Liver (tissue), 9 donors: ENCODE results near the gene ABCB1. TPM values are rescaled to one million over a fixed set of nuclear protein-coding genes. Genes with fewer than 3 reads are reported as not detected.

Experiments
- DNase-seq: peaks from one replicate; pipeline ENCODE4 v3.0.0-alpha.2; 2017; ENCODE audit warnings: low spot score
- H3K27ac ChIP-seq, 2 donors: one replicate each; pipeline ENCODE4 v1.7.0; 2013; ENCODE audit warnings: inconsistent platforms in 2 of 2, low read length in 2 of 2, control low read depth in 1 of 2, low read depth in 1 of 2, mild to moderate bottlenecking in 1 of 2
- H3K27me3 ChIP-seq, 4 donors: one replicate each; pipeline versions ENCODE4 v1.6.1 to v1.7.0; 2013; ENCODE audit warnings: low read length in 3 of 4, inconsistent platforms in 1 of 4, mild to moderate bottlenecking in 1 of 4, moderate library complexity in 1 of 4; ENCODE audit not compliant: control insufficient read depth in 4 of 4, insufficient read depth in 4 of 4
- H3K36me3 ChIP-seq, 4 donors: one replicate each; pipeline versions ENCODE4 v1.6.1 to v1.7.0; 2013; ENCODE audit warnings: low read length in 3 of 4, mild to moderate bottlenecking in 3 of 4, low read depth in 1 of 4, moderate library complexity in 1 of 4; ENCODE audit not compliant: control insufficient read depth in 4 of 4, insufficient read depth in 3 of 4
- H3K4me1 ChIP-seq, 4 donors: one replicate each; pipeline versions ENCODE4 v1.6.1 to v1.7.0; 2013; ENCODE audit warnings: low read length in 3 of 4, mild to moderate bottlenecking in 3 of 4, moderate library complexity in 1 of 4; ENCODE audit not compliant: control insufficient read depth in 4 of 4, insufficient read depth in 4 of 4
- H3K4me3 ChIP-seq, 3 donors: one replicate each; pipeline versions ENCODE4 v1.6.1 to v1.7.0; 2013; ENCODE audit warnings: low read length in 3 of 3, control low read depth in 1 of 3, low read depth in 1 of 3, mild to moderate bottlenecking in 1 of 3
- H3K9ac ChIP-seq, 2 donors: one replicate each; pipeline ENCODE4 v1.7.0; 2013; ENCODE audit warnings: low read length in 2 of 2, mild to moderate bottlenecking in 2 of 2, moderate library complexity in 2 of 2, control low read depth in 1 of 2, low read depth in 1 of 2
- H3K9me3 ChIP-seq, 4 donors: one replicate each; pipeline versions ENCODE4 v1.6.1 to v1.7.0; 2013; ENCODE audit warnings: low read length in 3 of 4; ENCODE audit not compliant: control insufficient read depth in 4 of 4
- EGR1 ChIP-seq, 2 donors: IDR thresholded peaks; 2 replicates each; pipeline ENCODE4 v1.6.1; 2016 to 2018; ENCODE audit warnings: antibody characterized with exemption in 2 of 2, low read depth in 2 of 2
- FOXA1 ChIP-seq: IDR thresholded peaks from 2 replicates; pipeline ENCODE4 v1.6.1; 2016; ENCODE audit warnings: antibody characterized with exemption
- FOXA2 ChIP-seq: IDR thresholded peaks from 2 replicates; pipeline ENCODE4 v1.6.1; 2016; ENCODE audit warnings: antibody characterized with exemption
- GABPA ChIP-seq, 2 donors: IDR thresholded peaks in 1 of 2; conservative IDR thresholded peaks in 1 of 2; 2 replicates each; pipeline ENCODE4 v1.6.1; 2016; ENCODE audit warnings: antibody characterized with exemption in 2 of 2, mild to moderate bottlenecking in 1 of 2, moderate library complexity in 1 of 2
- HNF4A ChIP-seq, 2 donors: conservative IDR thresholded peaks; 2 replicates each; pipeline ENCODE4 v1.6.1; 2016; ENCODE audit warnings: antibody characterized with exemption in 2 of 2, mild to moderate bottlenecking in 2 of 2
- HNF4G ChIP-seq: IDR thresholded peaks from 2 replicates; pipeline ENCODE4 v1.6.1; 2016; ENCODE audit warnings: antibody characterized with exemption
- JUND ChIP-seq, 2 donors: IDR thresholded peaks; 2 replicates each; pipeline ENCODE4 v1.6.1; 2016; ENCODE audit warnings: antibody characterized with exemption in 2 of 2
- NR2F2 ChIP-seq: IDR thresholded peaks from 2 replicates; pipeline ENCODE4 v1.6.1; 2016; ENCODE audit warnings: antibody characterized with exemption
- RAD21 ChIP-seq, 2 donors: IDR thresholded peaks; 2 replicates each; pipeline ENCODE4 v1.6.1; 2016; ENCODE audit warnings: antibody characterized with exemption in 2 of 2, mild to moderate bottlenecking in 2 of 2
- SP1 ChIP-seq: IDR thresholded peaks from 2 replicates; pipeline ENCODE4 v1.6.1; 2018; ENCODE audit warnings: antibody characterized with exemption, mild to moderate bottlenecking
- TAF1 ChIP-seq: conservative IDR thresholded peaks from 2 replicates; pipeline ENCODE4 v1.6.1; 2016; ENCODE audit warnings: antibody characterized with exemption, mild to moderate bottlenecking
- YY1 ChIP-seq: IDR thresholded peaks from 2 replicates; pipeline ENCODE4 v1.6.1; 2016; ENCODE audit warnings: antibody characterized with exemption, mild to moderate bottlenecking
- WGBS: extraction: QIAGEN DNeasy Blood & Tissue Kit; methylation state at CpG from one replicate; pipeline ENCODE4 v1.1.7; 2013; 5-methylcytosine and 5-hydroxymethylcytosine counted together
- polyA plus RNA-seq, 2 donors: library from polyadenylated mRNA; stranded (reverse) in 1 of 2; unstranded in 1 of 2; fragments of 200-250 nt in 1 of 2; fragments of >200 nt in 1 of 2; fragmentation: Nextera tagmentation in 1 of 2; extraction: Ambion mirVana in 1 of 2; gene quantifications; one replicate each; pipeline versions ENCODE4 v1.2.1 to v1.2.3, GENCODE V29; 2013 to 2015
- total RNA-seq, 2 donors: library from RNA; depleted of rRNA; stranded (reverse); fragments of >200 nt; gene quantifications; one replicate each; pipeline ENCODE4 v1.2.3, GENCODE V29; 2014
- TF ChIP-seq, protein P1 (sequence below): IDR thresholded peaks from 2 replicates; pipeline ENCODE4 v1.6.1; 2016; ENCODE audit warnings: antibody characterized with exemption
- TF ChIP-seq, protein P2 (sequence below): fragments of 150-350 bp; IDR thresholded peaks from 2 replicates; pipeline ENCODE4 v1.5.1; 2017; ENCODE audit warnings: improper control_type of control experiment, low read depth, low read length; ENCODE audit not compliant: missing input control
- TF ChIP-seq, protein P3 (sequence below): IDR thresholded peaks from 2 replicates; pipeline ENCODE4 v1.6.1; 2016; ENCODE audit warnings: antibody characterized with exemption
- TF ChIP-seq, protein P4 (sequence below): IDR thresholded peaks from 2 replicates; pipeline ENCODE4 v1.6.1; 2016; ENCODE audit warnings: antibody characterized with exemption
- donor health status: healthy.
- donor health status: healthy.
- donor health status: healthy.
- donor health status: healthy.
- donor health status: healthy.

Gene ABCB1
- total and polyA plus RNA-seq, 4 donors = 11.9 to 53.2 (median 21.0) TPM

DNA sequence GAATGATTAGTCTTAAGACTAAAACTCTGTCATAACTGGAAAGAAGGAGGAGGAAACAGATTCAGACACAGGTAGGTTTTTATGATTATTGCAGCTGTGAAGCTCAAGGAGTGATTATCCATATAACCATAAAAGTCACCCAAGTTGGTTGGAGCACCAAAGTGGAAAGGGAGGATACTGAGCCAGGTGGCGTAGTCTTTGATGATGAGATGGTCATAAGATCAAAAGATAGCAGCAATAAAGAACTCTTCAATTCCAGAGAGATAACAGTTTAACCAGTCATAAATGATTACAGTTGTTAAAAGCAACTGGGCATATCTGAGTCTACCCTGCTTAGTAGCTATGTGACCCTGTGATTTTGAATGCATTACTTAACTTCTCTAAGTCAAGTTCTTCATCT lies 8.4 kb downstream of the ABCB1 start:
- Histone ChIP-seq H3K36me3 (peaks cover 0 to 6% (median under 1%) of the 10 kb centered on the region in 4 donors), H3K9ac (no peak overlapping the region)
- DNase-seq = no peak

DNA sequence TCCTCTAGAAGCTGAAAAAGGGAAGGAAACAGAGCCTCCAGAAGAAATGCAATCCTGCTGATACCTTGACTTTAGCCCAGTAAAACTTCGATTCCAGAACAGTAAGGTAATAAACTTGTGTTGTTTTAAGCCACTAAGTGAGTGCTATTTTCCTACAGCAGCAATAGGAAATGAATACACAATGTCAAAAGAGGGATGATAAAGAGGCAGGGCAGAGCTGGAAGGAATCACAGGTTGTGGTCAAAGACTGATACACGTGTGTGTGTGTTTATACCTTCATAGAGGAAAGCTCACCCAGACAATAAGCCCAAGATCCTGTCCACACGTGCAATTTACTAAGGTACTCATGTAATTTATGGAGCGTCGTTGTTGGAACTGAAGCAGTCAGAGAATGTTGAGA lies 9.5 kb downstream of the ABCB1 start:
- Histone ChIP-seq H3K27ac (no peak overlapping the region), H3K4me3 (no peak overlapping the region), H3K27me3 (no peaks in the 10 kb centered on the region), H3K36me3 (peaks cover 0 to 10% (median under 1%) of the 10 kb centered on the region in 4 donors), H3K9ac (no peak overlapping the region), H3K9me3 (no peaks in the 10 kb centered on the region), H3K4me1 (peaks cover 0 to 2% (median 0%) of the 10 kb centered on the region in 4 donors)
- WGBS = 73% methylated on average over 5 of the region's 5 CpGs
- no peak for DNase-seq
- TF ChIP-seq NR2F2 = no peak
- no peak for TF ChIP-seq RAD21 (IDR thresholded peaks at IDR 0.05)
- TF ChIP-seq, protein P1, sequence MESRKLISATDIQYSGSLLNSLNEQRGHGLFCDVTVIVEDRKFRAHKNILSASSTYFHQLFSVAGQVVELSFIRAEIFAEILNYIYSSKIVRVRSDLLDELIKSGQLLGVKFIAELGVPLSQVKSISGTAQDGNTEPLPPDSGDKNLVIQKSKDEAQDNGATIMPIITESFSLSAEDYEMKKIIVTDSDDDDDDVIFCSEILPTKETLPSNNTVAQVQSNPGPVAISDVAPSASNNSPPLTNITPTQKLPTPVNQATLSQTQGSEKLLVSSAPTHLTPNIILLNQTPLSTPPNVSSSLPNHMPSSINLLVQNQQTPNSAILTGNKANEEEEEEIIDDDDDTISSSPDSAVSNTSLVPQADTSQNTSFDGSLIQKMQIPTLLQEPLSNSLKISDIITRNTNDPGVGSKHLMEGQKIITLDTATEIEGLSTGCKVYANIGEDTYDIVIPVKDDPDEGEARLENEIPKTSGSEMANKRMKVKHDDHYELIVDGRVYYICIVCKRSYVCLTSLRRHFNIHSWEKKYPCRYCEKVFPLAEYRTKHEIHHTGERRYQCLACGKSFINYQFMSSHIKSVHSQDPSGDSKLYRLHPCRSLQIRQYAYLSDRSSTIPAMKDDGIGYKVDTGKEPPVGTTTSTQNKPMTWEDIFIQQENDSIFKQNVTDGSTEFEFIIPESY = no peak

More for the DNA sequence above, 8.4 kb downstream of the ABCB1 start:
- Histone ChIP-seq H3K4me1 (peaks cover 0 to 2% (median 0%) of the 10 kb centered on the region in 4 donors), H3K4me3 (no peak overlapping the region), H3K27me3 (no peaks in the 10 kb centered on the region), H3K9me3 (no peaks in the 10 kb centered on the region), H3K27ac (no peak overlapping the region)
- WGBS = 88% methylated on average over 1 of the region's 1 CpG
- TF ChIP-seq RAD21 (IDR thresholded peaks at IDR 0.05) = no peak
- no peak for TF ChIP-seq YY1
- TF ChIP-seq SP1 = no peak
- no peak for TF ChIP-seq TAF1
- no peak for TF ChIP-seq GABPA (IDR thresholded peaks at IDR 0.05 in 1 of 2, conservative IDR thresholded peaks at IDR 0.05 in 1 of 2)
- TF ChIP-seq, protein P1 = no peak
- TF ChIP-seq, protein P2, sequence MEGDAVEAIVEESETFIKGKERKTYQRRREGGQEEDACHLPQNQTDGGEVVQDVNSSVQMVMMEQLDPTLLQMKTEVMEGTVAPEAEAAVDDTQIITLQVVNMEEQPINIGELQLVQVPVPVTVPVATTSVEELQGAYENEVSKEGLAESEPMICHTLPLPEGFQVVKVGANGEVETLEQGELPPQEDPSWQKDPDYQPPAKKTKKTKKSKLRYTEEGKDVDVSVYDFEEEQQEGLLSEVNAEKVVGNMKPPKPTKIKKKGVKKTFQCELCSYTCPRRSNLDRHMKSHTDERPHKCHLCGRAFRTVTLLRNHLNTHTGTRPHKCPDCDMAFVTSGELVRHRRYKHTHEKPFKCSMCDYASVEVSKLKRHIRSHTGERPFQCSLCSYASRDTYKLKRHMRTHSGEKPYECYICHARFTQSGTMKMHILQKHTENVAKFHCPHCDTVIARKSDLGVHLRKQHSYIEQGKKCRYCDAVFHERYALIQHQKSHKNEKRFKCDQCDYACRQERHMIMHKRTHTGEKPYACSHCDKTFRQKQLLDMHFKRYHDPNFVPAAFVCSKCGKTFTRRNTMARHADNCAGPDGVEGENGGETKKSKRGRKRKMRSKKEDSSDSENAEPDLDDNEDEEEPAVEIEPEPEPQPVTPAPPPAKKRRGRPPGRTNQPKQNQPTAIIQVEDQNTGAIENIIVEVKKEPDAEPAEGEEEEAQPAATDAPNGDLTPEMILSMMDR = no peak
- no peak for TF ChIP-seq HNF4G
- TF ChIP-seq, protein P3, sequence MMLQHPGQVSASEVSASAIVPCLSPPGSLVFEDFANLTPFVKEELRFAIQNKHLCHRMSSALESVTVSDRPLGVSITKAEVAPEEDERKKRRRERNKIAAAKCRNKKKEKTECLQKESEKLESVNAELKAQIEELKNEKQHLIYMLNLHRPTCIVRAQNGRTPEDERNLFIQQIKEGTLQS = no peak
- TF ChIP-seq FOXA2 = no peak
- no peak for TF ChIP-seq JUND (IDR thresholded peaks at IDR 0.05)
- TF ChIP-seq HNF4A (conservative IDR thresholded peaks at IDR 0.05) = no peak
- no peak for TF ChIP-seq FOXA1
- TF ChIP-seq EGR1 (IDR thresholded peaks at IDR 0.05; ENCODE audit: low read depth in 2 of 2) = no peak
- TF ChIP-seq, protein P4, sequence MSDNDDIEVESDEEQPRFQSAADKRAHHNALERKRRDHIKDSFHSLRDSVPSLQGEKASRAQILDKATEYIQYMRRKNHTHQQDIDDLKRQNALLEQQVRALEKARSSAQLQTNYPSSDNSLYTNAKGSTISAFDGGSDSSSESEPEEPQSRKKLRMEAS = no peak
